HG03139 (cell line): Measurements from ENCODE around the gene AUTS2.

Experiments used
- ATAC-seq: cut with Tn5 transposase; IDR thresholded peaks from one replicate; pipeline ENCODE4 v1.9.1; 2021; ENCODE audit not compliant: unreplicated experiment

Gene AUTS2

GRCh38 chr7:69714886-69715576 is 116.8 kb downstream of the AUTS2 start:
- no peak for ATAC-seq

- ATAC-seq: no peak
These were observed 118.9 kb downstream of the AUTS2 start for GRCh38 chr7:69717221-69717620.

- no peak for ATAC-seq
These were observed 121.4 kb downstream of the AUTS2 start for GRCh38 chr7:69719717-69720116.

- no peak for ATAC-seq
These were observed 124.6 kb downstream of the AUTS2 start for GRCh38 chr7:69722843-69723242.

- no peak for ATAC-seq
These were observed 125.4 kb downstream of the AUTS2 start for GRCh38 chr7:69723663-69724062.

- ATAC-seq: no peak
These were observed 130.0 kb downstream of the AUTS2 start for GRCh38 chr7:69728304-69728703.

- no peak for ATAC-seq
These were observed 133.9 kb downstream of the AUTS2 start for GRCh38 chr7:69732203-69732602.

- ATAC-seq: no peak
These were observed 137.3 kb downstream of the AUTS2 start for GRCh38 chr7:69735582-69735981.

GRCh38 chr7:69736126-69736810 is 138.0 kb downstream of the AUTS2 start:
- no peak for ATAC-seq

- ATAC-seq: peak; percentile 71
These were observed 140.2 kb downstream of the AUTS2 start for GRCh38 chr7:69738396-69738951.

GRCh38 chr7:69739190-69739589 is 140.9 kb downstream of the AUTS2 start:
- peak; percentile 48 for ATAC-seq

GRCh38 chr7:69739931-69740431 is 141.7 kb downstream of the AUTS2 start:
- ATAC-seq: no peak

GRCh38 chr7:69742237-69742636 is 144.0 kb downstream of the AUTS2 start:
- no peak for ATAC-seq

GRCh38 chr7:69743436-69743835 is 145.2 kb downstream of the AUTS2 start:
- no peak for ATAC-seq

GRCh38 chr7:69744026-69744425 is 145.8 kb downstream of the AUTS2 start:
- no peak for ATAC-seq

GRCh38 chr7:69746383-69746782 is 148.1 kb downstream of the AUTS2 start:
- ATAC-seq: no peak

- no peak for ATAC-seq
These were observed 148.9 kb downstream of the AUTS2 start for GRCh38 chr7:69747144-69747543.

- no peak for ATAC-seq
These were observed 150.3 kb downstream of the AUTS2 start for GRCh38 chr7:69748530-69748929.

GRCh38 chr7:69749372-69749979 is 151.2 kb downstream of the AUTS2 start:
- no peak for ATAC-seq

- ATAC-seq: no peak
These were observed 151.7 kb downstream of the AUTS2 start for GRCh38 chr7:69749994-69750393.

GRCh38 chr7:69751026-69751425 is 152.8 kb downstream of the AUTS2 start:
- no peak for ATAC-seq

GRCh38 chr7:69753981-69754380 is 155.7 kb downstream of the AUTS2 start:
- no peak for ATAC-seq
